HG03066 (cell line): ENCODE results near the gene REPIN1.
"Not testable (repeated sequence)": the region's sequence is repeated elsewhere in the genome, so short reads cannot be mapped to it uniquely, and the experiment has no call there.

Source experiments
- ATAC-seq: cut with Tn5 transposase; IDR thresholded peaks from one replicate; pipeline ENCODE4 v1.9.1; 2021; ENCODE audit warnings: low read depth; ENCODE audit not compliant: unreplicated experiment

The REPIN1 gene

GRCh38 chr7:150385302-150385723 lies 16.7 kb downstream of the REPIN1 start:
- no peak for ATAC-seq

- ATAC-seq, result not testable (repeated sequence)
These were observed 17.3 kb downstream of the REPIN1 start for GRCh38 chr7:150385884-150386283.

- ATAC-seq, result no peak
These were observed 19.7 kb downstream of the REPIN1 start for GRCh38 chr7:150388306-150388705.

GRCh38 chr7:150388709-150389531 lies 20.3 kb downstream of the REPIN1 start:
- ATAC-seq, result no peak

- no peak for ATAC-seq
These were observed 20.9 kb downstream of the REPIN1 start for GRCh38 chr7:150389532-150389816.

- no peak for ATAC-seq
These were observed 21.6 kb downstream of the REPIN1 start for GRCh38 chr7:150390205-150390604.

GRCh38 chr7:150393325-150393724 lies 24.7 kb downstream of the REPIN1 start:
- ATAC-seq, result no peak

GRCh38 chr7:150396426-150396825 lies 27.8 kb downstream of the REPIN1 start:
- ATAC-seq, result no peak

GRCh38 chr7:150396851-150397260 lies 28.2 kb downstream of the REPIN1 start:
- ATAC-seq, result no peak

GRCh38 chr7:150397346-150398107 lies 28.9 kb downstream of the REPIN1 start:
- ATAC-seq, result no peak

- ATAC-seq, result no peak
These were observed 29.7 kb downstream of the REPIN1 start for GRCh38 chr7:150398108-150398964.

GRCh38 chr7:150398965-150399320 lies 30.3 kb downstream of the REPIN1 start:
- ATAC-seq, result no peak

GRCh38 chr7:150399421-150400007 lies 30.9 kb downstream of the REPIN1 start:
- no peak for ATAC-seq

GRCh38 chr7:150400008-150400787 lies 31.6 kb downstream of the REPIN1 start:
- no peak for ATAC-seq

GRCh38 chr7:150400788-150401423 lies 32.3 kb downstream of the REPIN1 start:
- no peak for ATAC-seq

- no peak for ATAC-seq
These were observed 32.8 kb downstream of the REPIN1 start for GRCh38 chr7:150401424-150401790.

GRCh38 chr7:150401861-150402631 lies 33.4 kb downstream of the REPIN1 start:
- no peak for ATAC-seq

- ATAC-seq, result no peak
These were observed 34.2 kb downstream of the REPIN1 start for GRCh38 chr7:150402671-150403321.
